CD4-positive, alpha-beta memory T cell (primary cell): ENCODE measurements around the gene DPYSL5. TPM values are rescaled to one million over a fixed set of nuclear protein-coding genes. Genes with fewer than 3 reads are reported as not detected.

Source experiments
- CTCF ChIA-PET: fragments of 350-600 bp; sonication (Branson Sonifier 250); formaldehyde crosslinking; loops from one replicate; lab custom pipeline; 2021; ENCODE audit warnings: inconsistent platforms; ENCODE audit not compliant: partially characterized antibody; lab: Charles Lee
- POLR2A ChIA-PET: fragments of 350-600 bp; sonication (Branson Sonifier 250); formaldehyde crosslinking; loops from one replicate; lab custom pipeline; 2021; ENCODE audit not compliant: partially characterized antibody; lab: Charles Lee
- DNase-seq, 5 donors: peaks; one replicate each; pipeline versions ENCODE4 v3.0.0 to v3.0.0-alpha.2; 2020 to 2022; ENCODE audit warnings: mixed read lengths in 1 of 5
- H3K27ac ChIP-seq: one replicate; pipeline ENCODE4 v1.7.0; 2013; ENCODE audit warnings: low read depth, low read length
- H3K27me3 ChIP-seq: 2 replicates; pipeline ENCODE4 v1.7.0; 2013; ENCODE audit warnings: mild to moderate bottlenecking, low read length, moderate library complexity; ENCODE audit not compliant: insufficient read depth
- H3K36me3 ChIP-seq: 2 replicates; pipeline ENCODE4 v1.7.0; 2013; ENCODE audit warnings: mild to moderate bottlenecking, low read length, moderate library complexity; ENCODE audit not compliant: insufficient read depth
- H3K4me1 ChIP-seq: 2 replicates; pipeline ENCODE4 v1.7.0; 2013; ENCODE audit warnings: mild to moderate bottlenecking, low read length, moderate library complexity; ENCODE audit not compliant: insufficient read depth
- H3K4me3 ChIP-seq, 2 donors: one replicate each; pipeline ENCODE4 v1.7.0; 2013; ENCODE audit warnings: low read length in 2 of 2, mild to moderate bottlenecking in 1 of 2
- H3K9me3 ChIP-seq, 2 donors: one replicate each; pipeline ENCODE4 v1.7.0; 2013; ENCODE audit warnings: low read length in 2 of 2, control low read depth in 1 of 2; ENCODE audit not compliant: control insufficient read depth in 1 of 2
- H3K27ac Mint-ChIP-seq, 7 donors: one replicate each; pipeline ENCODE4 v1.8.0; 2020 to 2021; ENCODE audit warnings: mixed read lengths in 7 of 7, mild to moderate bottlenecking in 6 of 7, inconsistent platforms in 3 of 7, moderate library complexity in 3 of 7
- H3K27me3 Mint-ChIP-seq, 2 donors: one replicate each; pipeline ENCODE4 v1.8.0; 2020 to 2021; ENCODE audit warnings: mixed read lengths in 2 of 2
- H3K36me3 Mint-ChIP-seq, 2 donors: one replicate each; pipeline ENCODE4 v1.8.0; 2020 to 2021; ENCODE audit warnings: mixed read lengths in 2 of 2, inconsistent platforms in 1 of 2, mild to moderate bottlenecking in 1 of 2
- H3K4me1 Mint-ChIP-seq, 4 donors: one replicate each; pipeline ENCODE4 v1.8.0; 2020 to 2021; ENCODE audit warnings: mixed read lengths in 4 of 4, mild to moderate bottlenecking in 1 of 4
- H3K4me3 Mint-ChIP-seq, 8 donors: one replicate each; pipeline ENCODE4 v1.8.0; 2020 to 2021; ENCODE audit warnings: mixed read lengths in 8 of 8, mild to moderate bottlenecking in 7 of 8, moderate library complexity in 6 of 8, inconsistent platforms in 3 of 8
- H3K9me3 Mint-ChIP-seq, 8 donors: one replicate each; pipeline ENCODE4 v1.8.0; 2020 to 2021; ENCODE audit warnings: mixed read lengths in 8 of 8, mild to moderate bottlenecking in 5 of 8, inconsistent platforms in 3 of 8, moderate library complexity in 1 of 8
- intact Hi-C: fragments of 100-400 bp; cut with micrococcal nuclease; formaldehyde crosslinking; loops from one replicate; pipeline ENCODE4 v1.15.1; 2023
- polyA plus RNA-seq, 2 donors: library from polyadenylated mRNA; unstranded; fragments of 300-500 nt; fragmentation: Illumina TruSeq; gene quantifications; one replicate each; pipeline ENCODE4 v1.2.3, GENCODE V29; 2021
- total RNA-seq, 2 experiments: library from RNA; stranded (reverse); gene quantifications; one replicate each; pipeline ENCODE4 v1.2.3, GENCODE V29; 2021

DPYSL5 gene
- total and polyA plus RNA-seq, 4 experiments from 2014 or later: not detected

- Histone ChIP-seq H3K27ac (no peak overlapping the region), H3K36me3 (no peaks in the 10 kb centered on the region), H3K27me3 (no peaks in the 10 kb centered on the region), H3K4me1 (no peaks in the 10 kb centered on the region), H3K4me3 (no peak overlapping the region), H3K9me3 (no peaks in the 10 kb centered on the region)
- intact Hi-C loops: no loop called here
- Mint-ChIP-seq H3K27ac (no peak overlapping the region), H3K9me3 (no peaks in the 10 kb centered on the region), H3K27me3 (peaks cover 3 to 23% of the 10 kb centered on the region in 2 donors), H3K36me3 (no peaks in the 10 kb centered on the region), H3K4me3 (no peak overlapping the region), H3K4me1 (peaks cover 3 to 6% (median 5%) of the 10 kb centered on the region in 4 donors)
- DNase-seq: no peak
- ChIA-PET CTCF (interaction anchor here (1.2 to 8.1 kb wide), 3 partner anchors 19 to 99 kb away, joined by 3 to 64 read pairs (median 4); no protein-coding TSS in a partner anchor), POLR2A (no interaction called here)
Measured at GRCh38 chr2:26941486-26941885, 93.6 kb downstream of the DPYSL5 start.

- H3K27me3 Mint-ChIP-seq: peaks cover 3 to 24% of the 10 kb centered on the region in 2 donors
- H3K4me3 Mint-ChIP-seq: no peak overlapping the region
- Histone ChIP-seq H3K27me3 (no peaks in the 10 kb centered on the region), H3K4me1 (no peaks in the 10 kb centered on the region), H3K4me3 (no peak overlapping the region), H3K36me3 (no peaks in the 10 kb centered on the region), H3K9me3 (no peaks in the 10 kb centered on the region), H3K27ac (no peak overlapping the region)
- DNase-seq: peak in 4 of 5 donors; percentile 48 to 56 (median 51)
- ChIA-PET POLR2A (no interaction called here), CTCF (interaction anchor here (0.8 to 8.1 kb wide), 8 partner anchors 10 to 101 kb away, joined by 3 to 64 read pairs (median 4); no protein-coding TSS in a partner anchor)
- intact Hi-C loops: no loop called here
- H3K9me3 Mint-ChIP-seq: no peaks in the 10 kb centered on the region
- H3K36me3 Mint-ChIP-seq: no peaks in the 10 kb centered on the region
- H3K4me1 Mint-ChIP-seq: peaks cover 3 to 6% (median 5%) of the 10 kb centered on the region in 4 donors
- H3K27ac Mint-ChIP-seq: peak overlapping the region in 1 of 7 donors; percentile 46
Measured at GRCh38 chr2:26942543-26943295, 94.8 kb downstream of the DPYSL5 start.

DNA sequence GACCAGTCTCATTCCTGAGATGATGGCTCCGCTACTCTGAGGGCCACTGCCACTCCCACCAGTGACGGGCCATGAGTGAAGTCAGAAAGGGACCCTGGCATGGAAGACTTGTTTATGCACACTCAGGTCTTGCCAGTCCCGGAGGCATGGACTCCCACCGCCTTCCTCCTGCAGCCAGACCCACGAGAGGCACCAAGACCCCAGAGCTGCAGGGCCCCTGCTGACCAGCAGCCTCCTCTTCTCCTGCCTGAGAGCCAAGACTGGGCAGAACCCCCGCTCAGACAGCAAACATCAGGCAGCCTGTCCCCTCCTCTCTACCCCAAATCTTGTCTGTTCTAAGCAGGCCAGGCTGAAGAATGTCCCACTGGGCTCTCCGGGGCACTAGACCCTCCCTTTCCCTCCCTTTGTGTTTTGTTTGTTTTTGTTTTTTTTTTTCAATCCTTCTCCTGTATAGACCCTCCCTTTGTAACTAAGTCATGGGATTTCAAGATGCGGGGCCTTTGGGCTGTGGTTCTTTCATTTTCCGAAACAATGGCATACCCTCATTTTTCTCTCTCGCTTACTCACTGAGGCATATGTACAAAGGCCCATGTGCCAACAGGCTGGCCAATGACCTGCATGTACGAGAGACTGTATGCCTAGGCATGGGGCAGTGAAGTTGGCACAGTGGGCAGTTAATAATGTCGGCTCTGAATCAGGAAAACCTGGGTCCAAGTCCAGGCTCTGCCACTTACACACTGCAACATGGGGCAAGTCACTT, 98.2 kb downstream of the DPYSL5 start:
- no peaks in the 10 kb centered on the region for H3K9me3 ChIP-seq
- DNase-seq: no peak
- Mint-ChIP-seq H3K9me3 (no peaks in the 10 kb centered on the region), H3K27me3 (peaks cover 5 to 36% of the 10 kb centered on the region in 2 donors), H3K4me1 (peaks cover 3 to 6% (median 5%) of the 10 kb centered on the region in 4 donors), H3K4me3 (no peak overlapping the region), H3K27ac (no peak overlapping the region), H3K36me3 (no peaks in the 10 kb centered on the region)
- ChIA-PET POLR2A (no interaction called here), CTCF (no interaction called here)
- H3K27me3 ChIP-seq: no peaks in the 10 kb centered on the region
- H3K4me1 ChIP-seq: no peaks in the 10 kb centered on the region
- H3K27ac ChIP-seq: no peak overlapping the region
- intact Hi-C loops: no loop called here
- no peak overlapping the region for H3K4me3 ChIP-seq
- no peaks in the 10 kb centered on the region for H3K36me3 ChIP-seq

DNA sequence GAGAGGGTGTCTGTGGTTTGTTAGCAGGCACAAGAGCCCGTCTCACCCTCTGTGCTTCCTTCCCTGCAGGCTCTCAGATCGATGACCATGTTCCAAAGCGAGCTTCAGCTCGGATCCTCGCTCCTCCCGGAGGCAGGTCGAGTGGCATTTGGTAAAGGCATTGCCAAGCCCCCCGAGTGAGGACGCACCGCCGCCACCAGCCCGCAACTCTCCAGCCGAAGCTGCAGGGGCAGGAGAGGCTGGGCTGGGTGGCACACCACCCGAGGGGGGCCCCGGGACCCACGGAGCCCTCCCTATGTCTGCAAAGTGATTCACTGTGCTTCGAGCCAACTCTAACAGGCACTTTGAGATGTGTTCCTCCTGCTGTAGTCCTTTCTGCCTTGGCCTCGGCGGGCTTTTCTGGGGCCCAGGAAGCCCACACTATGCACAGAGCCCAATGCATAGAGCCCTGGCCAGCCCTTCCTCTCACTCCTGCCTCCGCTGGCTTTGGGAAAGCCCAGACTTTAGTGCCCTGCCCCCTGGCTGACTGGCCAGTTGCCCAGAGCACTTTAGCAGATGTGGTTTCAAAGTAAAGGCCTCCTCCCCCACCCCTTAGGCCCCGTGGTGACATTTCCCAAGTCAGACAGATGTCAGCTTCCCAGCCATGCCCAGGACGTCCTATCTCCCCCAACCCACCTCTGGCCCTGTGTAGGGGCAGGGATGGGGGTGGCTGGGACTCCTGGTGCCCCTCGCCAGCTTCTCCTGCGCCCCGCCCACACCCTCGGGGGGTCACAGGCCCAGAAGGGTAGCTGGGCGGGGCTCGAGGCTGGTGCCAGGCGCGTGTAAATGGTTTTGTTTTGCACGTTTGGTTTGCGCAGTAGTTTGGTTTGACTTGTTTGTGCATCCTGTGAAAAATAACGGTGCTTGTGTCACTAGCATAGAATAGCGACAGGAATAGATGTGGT, 99.2 kb downstream of the DPYSL5 start:
- H3K9me3 Mint-ChIP-seq: no peaks in the 10 kb centered on the region
- DNase-seq: no peak
- H3K27ac ChIP-seq: no peak overlapping the region
- no peak overlapping the region for H3K27ac Mint-ChIP-seq
- H3K27me3 ChIP-seq: no peaks in the 10 kb centered on the region
- H3K4me3 ChIP-seq: no peak overlapping the region
- no peaks in the 10 kb centered on the region for H3K36me3 Mint-ChIP-seq
- CTCF ChIA-PET: no interaction called here
- POLR2A ChIA-PET: no interaction called here
- H3K4me1 ChIP-seq: no peaks in the 10 kb centered on the region
- H3K4me1 Mint-ChIP-seq: peaks cover 3 to 6% (median 5%) of the 10 kb centered on the region in 4 donors
- H3K4me3 Mint-ChIP-seq: no peak overlapping the region
- no peaks in the 10 kb centered on the region for H3K36me3 ChIP-seq
- H3K9me3 ChIP-seq: no peaks in the 10 kb centered on the region
- intact Hi-C loops: no loop called here
- peaks cover 6 to 40% of the 10 kb centered on the region in 2 donors for H3K27me3 Mint-ChIP-seq

DNA sequence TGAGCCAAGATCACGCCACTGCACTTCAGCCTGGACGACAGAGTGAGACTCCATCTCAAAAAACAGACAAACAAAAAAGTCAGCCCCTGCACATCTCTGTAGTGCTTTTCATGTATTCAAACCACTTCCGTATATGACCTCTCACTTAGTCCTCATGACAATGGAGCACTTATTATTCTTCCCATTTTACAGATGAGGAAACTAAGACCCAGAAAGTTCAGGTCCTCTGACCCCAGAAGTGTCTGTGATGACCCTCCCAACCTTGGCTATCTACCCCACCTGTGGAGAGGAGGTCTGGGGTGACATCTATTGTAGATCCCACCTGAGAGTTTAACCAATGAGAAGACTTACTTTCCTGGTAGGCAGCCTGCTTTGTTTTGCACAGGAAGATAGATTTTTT, 100.9 kb downstream of the DPYSL5 start:
- Histone ChIP-seq H3K27me3 (no peaks in the 10 kb centered on the region), H3K36me3 (no peaks in the 10 kb centered on the region), H3K4me1 (no peaks in the 10 kb centered on the region), H3K9me3 (no peaks in the 10 kb centered on the region), H3K4me3 (no peak overlapping the region), H3K27ac (no peak overlapping the region)
- H3K27ac Mint-ChIP-seq: no peak overlapping the region
- H3K9me3 Mint-ChIP-seq: no peaks in the 10 kb centered on the region
- no peak for DNase-seq
- CTCF ChIA-PET: interaction anchor here (1.3 kb wide), 1 partner anchor 11 kb away, joined by 3 read pairs; no protein-coding TSS in a partner anchor
- intact Hi-C loops: no loop called here
- no peak overlapping the region for H3K4me3 Mint-ChIP-seq
- peaks cover 6 to 34% of the 10 kb centered on the region in 2 donors for H3K27me3 Mint-ChIP-seq
- no peaks in the 10 kb centered on the region for H3K4me1 Mint-ChIP-seq
- POLR2A ChIA-PET: no interaction called here
- H3K36me3 Mint-ChIP-seq: no peaks in the 10 kb centered on the region

- Histone ChIP-seq H3K27me3 (no peaks in the 10 kb centered on the region), H3K27ac (no peak overlapping the region), H3K4me1 (no peaks in the 10 kb centered on the region), H3K36me3 (no peaks in the 10 kb centered on the region), H3K4me3 (no peak overlapping the region), H3K9me3 (no peaks in the 10 kb centered on the region)
- no peaks in the 10 kb centered on the region for H3K36me3 Mint-ChIP-seq
- no peaks in the 10 kb centered on the region for H3K9me3 Mint-ChIP-seq
- no peaks in the 10 kb centered on the region for H3K4me1 Mint-ChIP-seq
- H3K27me3 Mint-ChIP-seq: peaks cover 13 to 30% of the 10 kb centered on the region in 2 donors
- POLR2A ChIA-PET: no interaction called here
- intact Hi-C loops: no loop called here
- no peak overlapping the region for H3K27ac Mint-ChIP-seq
- CTCF ChIA-PET: interaction anchor here (1.0 to 1.3 kb wide), 3 partner anchors 8 to 12 kb away, joined by 3 to 4 read pairs (median 4); no protein-coding TSS in a partner anchor
- DNase-seq: no peak
- no peak overlapping the region for H3K4me3 Mint-ChIP-seq
Measured at GRCh38 chr2:26950246-26950645, 102.3 kb downstream of the DPYSL5 start.
